ENCODE data around the gene SEC24D.
"Not testable (repeated sequence)": the region's sequence is repeated elsewhere in the genome, so short reads cannot be mapped to it uniquely, and the experiment has no call there.

SEC24D gene

DNA sequence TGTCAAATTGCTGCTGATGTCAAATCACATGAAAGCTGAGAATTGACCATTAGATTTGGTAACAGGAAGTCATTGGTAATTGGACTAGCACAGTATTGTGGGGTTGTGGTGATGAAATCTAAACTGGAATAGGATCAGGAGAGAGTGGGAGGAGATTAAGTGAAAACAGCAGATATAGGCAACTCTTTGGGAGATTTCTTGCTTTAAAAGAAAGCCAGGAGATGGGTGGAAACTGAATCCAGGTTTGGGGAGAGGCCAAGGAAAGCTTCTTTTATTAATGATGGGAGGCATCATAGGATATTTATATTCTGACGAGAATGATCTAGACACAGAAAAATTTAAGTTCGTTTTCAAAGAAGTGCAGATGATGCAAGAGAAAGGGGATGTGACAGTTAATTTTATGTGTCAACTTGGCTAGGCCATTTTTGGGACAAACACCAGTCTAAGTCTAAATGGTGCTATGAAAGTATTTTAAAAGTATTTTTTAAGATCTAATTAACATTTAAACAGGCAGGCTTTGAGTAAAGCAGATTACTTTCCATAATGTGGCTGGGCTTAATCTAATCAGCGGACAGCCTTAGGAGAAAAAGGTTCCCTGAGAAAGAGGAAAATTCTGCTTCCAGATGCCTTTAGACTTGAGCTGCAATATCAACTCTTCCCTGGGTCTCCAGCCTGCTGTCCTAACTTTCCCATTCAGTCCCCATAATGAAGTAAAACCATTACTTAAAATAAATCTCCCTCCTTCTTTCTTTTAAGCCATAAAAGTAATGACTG lies 24.7 kb downstream of the SEC24D start:
- no peak for DNase-seq (ENCODE audit: low read depth, low spot score)

GRCh38 chr4:118807659-118808058 lies 28.3 kb downstream of the SEC24D start:
- no peak for DNase-seq (ENCODE audit: low read depth, low spot score)

GRCh38 chr4:118803253-118803652 lies 32.7 kb downstream of the SEC24D start:
- DNase-seq (ENCODE audit: low read depth, low spot score): no peak

DNA sequence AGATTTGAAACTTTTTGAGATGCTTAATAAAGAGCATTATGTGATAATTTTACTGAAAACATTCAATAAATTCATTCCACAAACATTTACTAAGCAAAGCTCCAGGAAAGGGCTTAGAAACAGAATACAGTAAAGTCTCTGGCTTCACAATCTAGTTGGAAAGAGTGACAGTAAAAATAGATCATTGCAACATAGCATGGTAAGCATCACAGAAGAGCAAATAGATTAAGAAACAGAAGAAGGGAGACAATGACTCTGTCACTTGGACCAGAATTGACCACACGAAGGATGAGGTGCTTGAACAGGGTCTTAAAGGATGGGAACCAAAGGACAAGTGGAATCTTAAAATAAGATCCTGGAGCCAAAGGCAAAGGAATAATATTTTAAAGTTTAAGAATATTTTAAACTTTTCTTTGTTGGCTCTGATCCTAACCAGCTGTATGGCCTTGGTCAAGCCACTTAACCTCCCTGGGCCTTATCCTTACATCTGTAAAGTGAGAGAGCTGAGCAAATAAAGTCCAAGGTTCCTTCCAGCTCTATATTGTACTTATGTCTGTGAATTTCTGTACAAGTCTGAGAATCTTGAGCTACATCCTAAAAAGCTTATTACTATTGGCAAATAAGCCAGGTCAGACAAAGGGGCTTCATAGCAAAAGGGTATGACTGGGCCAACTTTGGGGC lies 33.9 kb downstream of the SEC24D start:
- no peak for DNase-seq (ENCODE audit: low read depth, low spot score)

DNA sequence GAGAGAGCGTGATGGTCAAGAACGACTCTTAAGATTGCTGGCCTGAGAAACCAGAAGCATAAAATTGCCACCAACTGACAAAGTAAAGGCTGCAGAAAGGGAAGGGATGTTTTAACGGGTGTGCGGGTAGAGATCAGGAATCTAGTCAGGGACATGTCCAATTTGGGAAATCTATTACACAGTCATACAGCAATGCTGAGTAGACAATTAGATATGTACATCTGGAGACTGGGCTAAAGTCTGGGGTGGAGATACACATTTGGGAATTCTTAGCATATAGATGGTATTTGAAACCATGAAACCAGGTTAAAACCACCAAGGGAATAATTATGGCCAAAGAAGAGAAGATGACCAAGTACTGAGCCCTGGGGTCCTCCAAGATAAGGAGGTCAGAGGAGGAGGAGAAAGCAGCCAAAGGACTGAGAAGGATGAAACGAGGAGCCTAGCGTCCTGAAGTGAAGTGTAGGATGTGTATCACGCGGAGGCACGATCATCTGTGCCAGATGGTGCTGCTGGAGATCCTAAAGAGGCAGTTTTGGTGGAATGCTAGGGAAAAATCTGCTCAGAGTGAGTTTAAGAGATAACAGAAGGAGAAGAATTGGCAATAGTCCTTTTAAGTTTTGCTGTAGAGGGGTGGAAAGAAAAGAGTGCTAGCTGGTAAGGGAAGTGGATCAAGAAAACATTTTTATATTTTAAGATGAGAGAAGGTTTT lies 36.5 kb downstream of the SEC24D start:
- no peak for DNase-seq (ENCODE audit: low read depth, low spot score)

- no peak for DNase-seq (ENCODE audit: low read depth, low spot score)
These were observed 37.3 kb downstream of the SEC24D start for GRCh38 chr4:118798658-118799057.

DNA sequence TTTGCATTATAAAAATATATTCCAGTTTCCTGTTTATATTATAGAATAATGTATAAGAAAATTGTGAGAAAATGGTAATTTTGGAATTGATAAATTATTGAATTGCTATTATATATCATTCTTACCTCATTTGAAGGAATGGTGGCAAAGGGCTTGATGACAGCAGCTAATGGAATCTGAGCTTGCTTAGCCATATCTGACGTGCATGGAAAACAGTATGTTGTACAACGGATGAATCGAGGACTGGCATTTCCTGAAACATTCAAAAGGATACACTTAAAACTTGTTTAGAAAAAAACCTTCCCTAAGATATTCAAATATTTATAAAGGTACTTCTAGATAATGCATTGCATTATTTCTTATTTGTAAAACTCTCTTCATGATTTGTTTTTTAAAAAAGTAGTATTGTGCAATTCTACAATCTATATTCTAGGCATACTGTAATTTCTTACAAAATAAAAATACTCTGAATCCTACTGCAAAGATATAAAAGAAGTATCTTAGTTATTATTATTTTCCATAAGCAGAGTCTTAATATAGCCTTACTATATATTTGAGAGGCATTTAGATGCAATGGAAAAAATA lies 38.3 kb downstream of the SEC24D start:
- DNase-seq (ENCODE audit: low read depth, low spot score): no peak

GRCh38 chr4:118791690-118792446 lies 44.1 kb downstream of the SEC24D start:
- DNase-seq (ENCODE audit: low read depth, low spot score): not testable (repeated sequence)

DNA sequence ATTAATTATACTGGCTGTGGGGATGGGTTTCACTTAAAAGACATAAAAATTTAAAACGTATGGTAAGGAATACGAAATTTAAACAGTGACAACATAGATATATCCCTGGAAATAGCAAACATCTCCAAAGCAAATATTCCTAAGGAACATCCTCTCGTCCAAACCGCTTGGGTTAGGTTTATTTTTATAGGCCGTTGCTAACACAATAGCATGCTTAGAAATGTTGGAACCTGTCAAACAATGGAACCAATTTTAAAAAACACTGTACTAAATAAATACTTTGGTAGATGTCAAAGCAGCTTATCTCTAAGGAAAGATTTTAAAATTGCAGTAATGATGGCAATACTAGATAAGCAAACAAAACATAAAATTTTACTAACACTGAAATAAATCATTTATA lies 45.4 kb downstream of the SEC24D start:
- no peak for DNase-seq (ENCODE audit: low read depth, low spot score)

GRCh38 chr4:118788911-118789310 lies 47.0 kb downstream of the SEC24D start:
- DNase-seq (ENCODE audit: low read depth, low spot score): no peak

- no peak for DNase-seq (ENCODE audit: low read depth, low spot score)
These were observed 48.0 kb downstream of the SEC24D start for GRCh38 chr4:118787844-118788380.

GRCh38 chr4:118784776-118785175 lies 51.1 kb downstream of the SEC24D start:
- DNase-seq (ENCODE audit: low read depth, low spot score): no peak

- DNase-seq (ENCODE audit: low read depth, low spot score): no peak
These were observed 52.0 kb downstream of the SEC24D start for GRCh38 chr4:118783887-118784286.

DNA sequence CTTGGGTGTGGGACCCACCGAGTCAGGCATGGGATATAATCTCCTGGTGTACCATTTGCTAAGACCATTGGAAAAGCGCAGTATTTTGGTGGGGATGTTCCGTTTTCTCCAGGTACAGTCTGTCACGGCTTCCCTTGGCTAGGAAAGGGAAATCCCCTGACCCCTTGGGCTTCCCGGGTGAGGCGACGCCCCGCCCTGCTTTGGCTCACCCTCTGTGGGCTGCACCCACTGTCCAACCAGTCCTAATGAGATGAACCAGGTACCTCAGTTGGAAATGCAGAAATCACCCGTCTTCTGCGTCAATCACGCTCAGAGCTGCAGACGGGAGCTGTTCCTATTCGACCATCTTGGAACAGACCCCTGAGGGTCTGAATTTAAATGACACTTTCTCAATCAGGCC lies 53.0 kb downstream of the SEC24D start:
- DNase-seq (ENCODE audit: low read depth, low spot score): not testable (repeated sequence)

DNA sequence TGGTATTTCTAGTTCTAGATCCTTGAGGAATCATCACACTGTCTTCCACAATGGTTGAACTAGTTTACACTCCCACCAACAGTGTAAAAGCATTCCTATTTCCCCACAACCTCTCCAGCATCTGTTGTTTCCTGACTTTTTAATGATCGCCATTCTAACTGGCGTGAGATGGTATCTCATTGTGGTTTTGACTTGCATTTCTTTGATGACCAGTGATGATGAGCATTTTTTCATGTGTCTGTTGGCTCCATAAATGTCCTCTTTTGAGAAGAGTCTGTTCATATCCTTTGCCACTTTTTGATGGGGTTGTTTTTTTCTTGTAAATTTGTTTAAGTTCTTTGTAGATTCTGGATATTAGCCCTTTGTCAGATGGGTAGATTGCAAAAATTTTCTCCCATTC lies 58.3 kb downstream of the SEC24D start:
- not testable (repeated sequence) for DNase-seq (ENCODE audit: low read depth, low spot score)

- DNase-seq (ENCODE audit: low read depth, low spot score): not testable (repeated sequence)
These were observed 58.8 kb downstream of the SEC24D start for GRCh38 chr4:118776955-118777640.

- no peak for DNase-seq (ENCODE audit: low read depth, low spot score)
These were observed 59.6 kb downstream of the SEC24D start for GRCh38 chr4:118776157-118776954.

DNA sequence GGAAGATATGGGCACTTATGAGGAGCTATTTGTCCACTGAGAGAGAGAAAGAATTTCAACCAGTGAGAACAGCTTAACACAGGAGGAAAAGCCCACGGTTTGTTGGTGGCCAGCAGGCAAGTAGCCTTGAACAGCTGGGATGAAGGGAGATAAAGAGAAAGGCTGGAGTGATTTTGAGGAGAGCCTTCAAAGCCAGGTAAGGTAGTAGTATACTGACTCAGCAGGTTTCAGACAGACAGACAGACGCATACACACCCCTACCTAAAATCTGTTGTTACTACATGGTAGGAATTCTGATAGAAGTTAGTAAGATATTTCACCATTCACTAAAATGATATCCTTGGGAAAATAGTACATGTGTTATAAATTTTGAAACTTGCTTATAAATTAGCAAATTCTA lies 60.5 kb downstream of the SEC24D start:
- peak; percentile 12 for DNase-seq (ENCODE audit: low read depth, low spot score)

GRCh38 chr4:118774989-118775388 lies 60.9 kb downstream of the SEC24D start:
- peak; percentile 3 for DNase-seq (ENCODE audit: low read depth, low spot score)

DNA sequence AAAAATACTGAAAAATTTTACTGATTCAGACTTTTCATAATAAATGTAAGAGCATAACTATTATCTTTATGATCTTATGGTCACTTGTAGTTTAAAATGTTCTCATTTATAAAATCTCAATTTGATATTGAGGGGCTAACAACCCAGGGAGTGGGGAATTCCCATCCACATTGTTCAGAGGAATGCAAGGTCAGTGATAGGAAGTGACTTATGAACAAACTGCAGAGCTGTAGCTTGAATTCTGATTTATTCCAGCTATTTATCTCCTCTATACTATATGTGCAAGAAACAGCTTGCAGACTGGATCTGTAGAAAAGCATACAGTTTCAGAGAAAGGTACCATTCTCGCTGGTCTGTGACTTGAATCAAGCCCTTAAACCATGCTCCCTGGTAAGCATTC lies 61.6 kb downstream of the SEC24D start:
- DNase-seq (ENCODE audit: low read depth, low spot score): no peak
